Trophoblast cell (in vitro differentiated cells and primary cell): ENCODE measurements around the gene TRAPPC5.

Experiments
- DNase-seq, 2 donors: peaks; one replicate each; pipeline ENCODE4 v3.0.0-alpha.2; 2016
- H2AFZ ChIP-seq: 2 replicates; pipeline ENCODE4 v1.6.1; 2013; ENCODE audit warnings: low read length, moderate library complexity, mild to moderate bottlenecking; ENCODE audit not compliant: insufficient read depth, poor library complexity
- H2AK5ac ChIP-seq: 2 replicates; pipeline ENCODE4 v1.6.1; 2013; ENCODE audit warnings: mild to moderate bottlenecking, low read length
- H2BK120ac ChIP-seq: 2 replicates; pipeline ENCODE4 v1.6.1; 2013; ENCODE audit warnings: low read length, mild to moderate bottlenecking, moderate library complexity; ENCODE audit not compliant: insufficient read depth, poor library complexity
- H2BK12ac ChIP-seq: 2 replicates; pipeline ENCODE4 v1.6.1; 2013; ENCODE audit warnings: mild to moderate bottlenecking, low read length, moderate library complexity
- H2BK5ac ChIP-seq: 2 replicates; pipeline ENCODE4 v1.6.1; 2013; ENCODE audit warnings: low read length, low read depth, moderate library complexity, mild to moderate bottlenecking; ENCODE audit not compliant: poor library complexity
- H3K14ac ChIP-seq: 2 replicates; pipeline ENCODE4 v1.6.1; 2013; ENCODE audit warnings: mild to moderate bottlenecking, low read length
- H3K18ac ChIP-seq: 2 replicates; pipeline ENCODE4 v1.6.1; 2013; ENCODE audit warnings: mild to moderate bottlenecking, low read length
- H3K23ac ChIP-seq: 2 replicates; pipeline ENCODE4 v1.6.1; 2013; ENCODE audit warnings: low read length
- H3K27ac ChIP-seq: 2 replicates; pipeline ENCODE4 v1.5.1; 2013; ENCODE audit warnings: low read depth, mild to moderate bottlenecking, inconsistent platforms, low read length, moderate library complexity
- H3K27me3 ChIP-seq: 2 replicates; pipeline ENCODE4 v1.6.1; 2013; ENCODE audit warnings: inconsistent platforms, mild to moderate bottlenecking, low read length, moderate library complexity; ENCODE audit not compliant: insufficient read depth
- H3K36me3 ChIP-seq, 2 experiments: 1 replicate in 1 of 2; 2 replicates in 1 of 2; pipeline ENCODE4 v1.6.1; 2013; ENCODE audit warnings: low read length in 2 of 2, mild to moderate bottlenecking in 2 of 2, moderate library complexity in 1 of 2; ENCODE audit not compliant: insufficient read depth in 2 of 2, control insufficient read depth in 1 of 2
- H3K4ac ChIP-seq: 2 replicates; pipeline ENCODE4 v1.6.1; 2013; ENCODE audit warnings: low read depth, mild to moderate bottlenecking, low read length, moderate library complexity
- H3K4me1 ChIP-seq, 2 experiments: 1 replicate in 1 of 2; 2 replicates in 1 of 2; pipeline ENCODE4 v1.6.1; 2013; ENCODE audit warnings: low read length in 2 of 2, mild to moderate bottlenecking in 2 of 2, moderate library complexity in 1 of 2; ENCODE audit not compliant: insufficient read depth in 2 of 2, control insufficient read depth in 1 of 2
- H3K4me2 ChIP-seq: 2 replicates; pipeline ENCODE4 v1.6.1; 2013; ENCODE audit warnings: inconsistent platforms, mild to moderate bottlenecking, low read length, moderate library complexity
- H3K4me3 ChIP-seq: 2 replicates; pipeline ENCODE4 v1.5.1; 2013; ENCODE audit warnings: mild to moderate bottlenecking, low read depth, low read length, inconsistent platforms
- H3K79me1 ChIP-seq: one replicate; pipeline ENCODE4 v1.6.1; 2013; ENCODE audit warnings: low read length
- H3K79me2 ChIP-seq: 2 replicates; pipeline ENCODE4 v1.6.1; 2013; ENCODE audit warnings: low read length, mild to moderate bottlenecking; ENCODE audit not compliant: control insufficient read depth, insufficient read depth, poor library complexity
- H3K9ac ChIP-seq: 2 replicates; pipeline ENCODE4 v1.6.1; 2013; ENCODE audit warnings: mild to moderate bottlenecking, low read length
- H3K9me3 ChIP-seq: 2 replicates; pipeline ENCODE4 v1.6.1; 2013; ENCODE audit warnings: low read depth, mild to moderate bottlenecking, control low read depth, inconsistent platforms, low read length; ENCODE audit not compliant: insufficient read depth
- H4K12ac ChIP-seq: 2 replicates; pipeline ENCODE4 v1.6.1; 2013; ENCODE audit warnings: low read depth, mild to moderate bottlenecking, low read length, moderate library complexity
- H4K8ac ChIP-seq: 2 replicates; pipeline ENCODE4 v1.6.1; 2013; ENCODE audit warnings: low read depth, mild to moderate bottlenecking, low read length, moderate library complexity
- H4K91ac ChIP-seq: one replicate; pipeline ENCODE4 v1.6.1; 2013; ENCODE audit warnings: low read depth, mild to moderate bottlenecking, low read length, moderate library complexity
- WGBS: extraction: QIAGEN DNeasy Blood & Tissue Kit; methylation state at CpG from one replicate; pipeline ENCODE4 v1.1.7; 2013; ENCODE audit warnings: missing lambda C conversion rate; ENCODE audit not compliant: insufficient read length, insufficient coverage; ENCODE audit errors: extremely low coverage; 5-methylcytosine and 5-hydroxymethylcytosine counted together

TRAPPC5 gene

GRCh38 chr19:7737215-7737614 lies 56.6 kb downstream of the TRAPPC5 start:
- Histone ChIP-seq H2AK5ac (no peak overlapping the region), H4K91ac (no peak overlapping the region), H2BK120ac (no peak overlapping the region), H3K36me3 (no peaks in the 10 kb centered on the region), H3K4me1 (no peaks in the 10 kb centered on the region), H3K4me2 (no peak overlapping the region), H4K12ac (no peak overlapping the region), H3K18ac (no peak overlapping the region), H2BK5ac (no peak overlapping the region), H3K9ac (no peak overlapping the region), H4K8ac (no peak overlapping the region), H3K79me1 (no peaks in the 10 kb centered on the region), H3K27ac (no peak overlapping the region), H3K4me3 (no peak overlapping the region), H3K23ac (no peak overlapping the region), H2BK12ac (no peak overlapping the region), H3K27me3 (no peaks in the 10 kb centered on the region), H3K4ac (no peak overlapping the region), H3K9me3 (no peaks in the 10 kb centered on the region), H3K79me2 (no peaks in the 10 kb centered on the region), H2AFZ (no peak overlapping the region), H3K14ac (no peak overlapping the region)
- no CpG with 5 or more reads among the region's 11 CpGs for WGBS
- DNase-seq: peak in 1 of 2 donors; percentile 45
